PC-9 (cell line): ENCODE data around the gene DIS3L. TPM values are rescaled to one million over a fixed set of nuclear protein-coding genes. Genes with fewer than 3 reads are reported as not detected.
"Not testable (repeated sequence)": the region's sequence is repeated elsewhere in the genome, so short reads cannot be mapped to it uniquely, and the experiment has no call there.

ENCODE experiments used
- Bru-seq: library from RNA; stranded (reverse); fragments of 400-500 nt; gene quantifications from one replicate; lab custom pipeline; 2021; lab: Mats Ljungman, UMichigan
- BruChase-seq, 2 experiments: library from RNA; stranded (reverse); fragments of 400-500 nt; gene quantifications; one replicate each; lab custom pipeline; 2021; lab: Mats Ljungman, UMichigan
- BruUV-seq: library from RNA; stranded (reverse); fragments of 400-500 nt; replicated peaks from 2 replicates; lab custom pipeline; 2021; lab: Mats Ljungman, UMichigan
- CTCF ChIA-PET: fragments of 300-600 bp; sonication (Branson Sonifier 250); formaldehyde crosslinking; loops from one replicate; lab custom pipeline; 2022; ENCODE audit warnings: antibody characterized with exemption; lab: Charles Lee
- POLR2A ChIA-PET: fragments of 300-600 bp; sonication (Branson Sonifier 250); formaldehyde crosslinking; loops from one replicate; lab custom pipeline; 2022; ENCODE audit warnings: antibody characterized with exemption; ENCODE audit not compliant: unreplicated experiment; lab: Charles Lee
- DNase-seq, 2 experiments: peaks; one replicate each; pipeline versions ENCODE4 v3.0.0 to v3.0.0-alpha.2; 2015 to 2022; ENCODE audit warnings: mixed read lengths in 1 of 2
- H2AFZ ChIP-seq: fragments of 200-600 bp; sonication (generic); 2 replicates; pipeline ENCODE4 v1.8.1; 2017; ENCODE audit warnings: antibody characterized with exemption
- H3F3A ChIP-seq: fragments of 200-600 bp; sonication (generic); 2 replicates; pipeline ENCODE4 v1.8.1; 2017; ENCODE audit warnings: antibody characterized with exemption, mild to moderate bottlenecking, low read depth; ENCODE audit not compliant: insufficient read depth
- H3K27ac ChIP-seq: fragments of 200-600 bp; sonication (generic); 2 replicates; pipeline ENCODE4 v1.6.1; 2016; ENCODE audit warnings: mixed run types
- H3K27me3 ChIP-seq: fragments of 200-600 bp; sonication (generic); 2 replicates; pipeline ENCODE4 v1.6.1; 2016; ENCODE audit warnings: low read depth, mixed run types; ENCODE audit not compliant: insufficient read depth
- H3K36me3 ChIP-seq: fragments of 200-600 bp; sonication (generic); 2 replicates; pipeline ENCODE4 v1.6.1; 2016; ENCODE audit warnings: low read depth, mixed run types
- H3K4me1 ChIP-seq: fragments of 200-600 bp; sonication (generic); replicated peaks from 2 replicates; pipeline ENCODE4 v1.6.1; 2016; ENCODE audit warnings: mixed run types; ENCODE audit not compliant: insufficient read depth
- H3K4me2 ChIP-seq: fragments of 200-600 bp; sonication (generic); 2 replicates; pipeline ENCODE4 v1.6.1; 2017; ENCODE audit warnings: mixed run types
- H3K4me3 ChIP-seq: fragments of 200-600 bp; sonication (generic); 2 replicates; pipeline ENCODE4 v1.6.1; 2016; ENCODE audit warnings: mixed run types
- H3K79me2 ChIP-seq: fragments of 200-600 bp; sonication (generic); 2 replicates; pipeline ENCODE4 v1.6.1; 2017; ENCODE audit warnings: low read depth, mixed run types
- H3K9me2 ChIP-seq: fragments of 200-600 bp; sonication (generic); 2 replicates; pipeline ENCODE4 v1.8.1; 2017; ENCODE audit warnings: mild to moderate bottlenecking; ENCODE audit not compliant: insufficient read depth
- H3K9me3 ChIP-seq: fragments of 200-600 bp; sonication (generic); 2 replicates; pipeline ENCODE4 v1.8.1; 2016; ENCODE audit warnings: low read depth; ENCODE audit not compliant: insufficient read depth
- H4K20me1 ChIP-seq: fragments of 200-600 bp; sonication (generic); 2 replicates; pipeline ENCODE4 v1.8.1; 2017; ENCODE audit not compliant: insufficient read depth
- EZH2 ChIP-seq: fragments of 200-600 bp; sonication (generic); IDR thresholded peaks from 2 replicates; pipeline ENCODE4 v1.8.0; 2017; ENCODE audit warnings: antibody characterized with exemption, low read depth
- intact Hi-C: fragments of 100-400 bp; cut with micrococcal nuclease; formaldehyde crosslinking; loops from one replicate; pipeline ENCODE4 v1.10.0; 2022; ENCODE audit not compliant: unreplicated experiment
- long read RNA-seq: library from polyadenylated mRNA; stranded (forward); transcript quantifications from one replicate; pipeline ENCODE4 v2.0.0, GENCODE V29; 2022
- total RNA-seq: library from RNA; stranded (reverse); gene quantifications from 2 replicates; pipeline ENCODE4 v1.2.3, GENCODE V29; 2021
- TF ChIP-seq, protein P1 (sequence below): fragments of 200-600 bp; sonication (generic); conservative IDR thresholded peaks from 2 replicates; pipeline ENCODE4 v1.6.1; 2017; ENCODE audit warnings: mixed run types, antibody characterized with exemption, mild to moderate bottlenecking, moderate library complexity

Gene DIS3L
- total RNA-seq: 27.7 and 31.2 TPM in 2 replicates
- Bru-seq, nascent RNA: percentile 72 among the genes with signal in this experiment
- percentile 69 among the genes with signal in this experiment for BruChase-seq, experiment 1, labeled RNA remaining after a 2-hour chase
- BruChase-seq, experiment 2, labeled RNA remaining after a 6-hour chase: percentile 78 among the genes with signal in this experiment
- long read RNA-seq, transcript DIS3L-202 (17 exons, 3,647 nt): major isoform, 15 of 46 reads
- long read RNA-seq, partial matches to known transcripts: 9 of 46 reads
- long read RNA-seq, other reads (novel, unspliced or antisense): 21 of 46 reads

DNA sequence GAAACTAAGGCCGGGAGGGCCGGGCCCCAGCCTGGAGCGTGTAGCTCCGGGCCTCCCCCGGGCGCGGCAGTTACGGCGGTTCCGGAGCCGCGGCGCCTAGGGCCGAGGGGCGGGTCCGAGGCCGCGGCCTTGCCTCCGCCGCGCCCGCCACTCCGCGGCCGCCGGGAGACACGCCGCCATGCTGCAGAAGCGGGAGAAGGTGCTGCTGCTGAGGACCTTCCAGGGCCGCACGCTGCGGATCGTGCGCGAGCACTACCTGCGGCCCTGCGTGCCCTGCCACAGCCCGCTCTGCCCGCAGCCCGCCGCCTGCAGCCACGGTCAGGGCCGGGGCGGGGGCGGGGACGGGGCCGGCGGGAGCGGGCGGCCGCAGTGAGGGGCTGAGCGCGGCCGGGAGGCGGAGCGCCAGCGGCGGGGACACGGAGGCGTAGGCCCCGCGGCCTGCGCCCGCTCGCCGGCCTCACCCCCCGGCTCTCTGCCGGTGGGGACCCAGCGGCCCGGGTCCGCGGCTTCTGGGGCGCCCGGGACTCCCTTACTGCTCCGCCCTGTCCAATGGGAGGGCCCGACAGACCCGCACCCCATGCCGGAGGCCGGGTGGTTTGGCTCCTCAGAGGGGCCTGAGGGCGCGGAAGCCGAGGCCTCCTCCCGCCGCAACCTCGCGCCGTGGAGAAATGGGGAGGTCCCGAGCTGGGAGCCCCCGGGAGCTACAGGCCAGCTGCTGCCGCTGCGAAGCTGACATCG is at the start of gene DIS3L:
Gene DIS3L, plus strand, starts transcription at position 150 of the 738 bp plus-strand sequence. Its CDS starts 29 bp downstream, at position 179.
- H4K20me1 ChIP-seq: no peaks in the 10 kb centered on the region
- TF ChIP-seq, protein P1, sequence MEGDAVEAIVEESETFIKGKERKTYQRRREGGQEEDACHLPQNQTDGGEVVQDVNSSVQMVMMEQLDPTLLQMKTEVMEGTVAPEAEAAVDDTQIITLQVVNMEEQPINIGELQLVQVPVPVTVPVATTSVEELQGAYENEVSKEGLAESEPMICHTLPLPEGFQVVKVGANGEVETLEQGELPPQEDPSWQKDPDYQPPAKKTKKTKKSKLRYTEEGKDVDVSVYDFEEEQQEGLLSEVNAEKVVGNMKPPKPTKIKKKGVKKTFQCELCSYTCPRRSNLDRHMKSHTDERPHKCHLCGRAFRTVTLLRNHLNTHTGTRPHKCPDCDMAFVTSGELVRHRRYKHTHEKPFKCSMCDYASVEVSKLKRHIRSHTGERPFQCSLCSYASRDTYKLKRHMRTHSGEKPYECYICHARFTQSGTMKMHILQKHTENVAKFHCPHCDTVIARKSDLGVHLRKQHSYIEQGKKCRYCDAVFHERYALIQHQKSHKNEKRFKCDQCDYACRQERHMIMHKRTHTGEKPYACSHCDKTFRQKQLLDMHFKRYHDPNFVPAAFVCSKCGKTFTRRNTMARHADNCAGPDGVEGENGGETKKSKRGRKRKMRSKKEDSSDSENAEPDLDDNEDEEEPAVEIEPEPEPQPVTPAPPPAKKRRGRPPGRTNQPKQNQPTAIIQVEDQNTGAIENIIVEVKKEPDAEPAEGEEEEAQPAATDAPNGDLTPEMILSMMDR: no peak
- no peak for TF ChIP-seq EZH2
- no peaks in the 10 kb centered on the region for H3K9me3 ChIP-seq
- H3K27ac ChIP-seq: peak within 1 kb of the TSS; percentile 57
- peaks cover 28% of the 10 kb centered on the region for H3K4me1 ChIP-seq
- CTCF ChIA-PET: no interaction called here
- intact Hi-C loops: loop anchor here (2.0 to 10.0 kb wide), 3 partner anchors 203 to 679 kb away; partner anchors contain the start of genes INTS14 and SNAPC5
- no peaks in the 10 kb centered on the region for H3K36me3 ChIP-seq
- peak within 1 kb of the TSS; percentile 87 for H3K4me2 ChIP-seq
- POLR2A ChIA-PET: interaction anchor here (0.6 to 0.7 kb wide), 2 partner anchors 160 to 227 kb away, joined by 6 to 12 read pairs; no protein-coding TSS in a partner anchor
- H2AFZ ChIP-seq: peak within 1 kb of the TSS; percentile 85
- H3K4me3 ChIP-seq: peak within 1 kb of the TSS; percentile 52
- DNase-seq: peak in 1 of 2 experiments; percentile 52
- no peaks in the 10 kb centered on the region for H3K27me3 ChIP-seq
- H3K9me2 ChIP-seq: no peaks in the 10 kb centered on the region
- no TSS peak for BruUV-seq
- peaks cover 15% of the 10 kb centered on the region for H3F3A ChIP-seq
- peaks cover 19% of the 10 kb centered on the region for H3K79me2 ChIP-seq

DNA sequence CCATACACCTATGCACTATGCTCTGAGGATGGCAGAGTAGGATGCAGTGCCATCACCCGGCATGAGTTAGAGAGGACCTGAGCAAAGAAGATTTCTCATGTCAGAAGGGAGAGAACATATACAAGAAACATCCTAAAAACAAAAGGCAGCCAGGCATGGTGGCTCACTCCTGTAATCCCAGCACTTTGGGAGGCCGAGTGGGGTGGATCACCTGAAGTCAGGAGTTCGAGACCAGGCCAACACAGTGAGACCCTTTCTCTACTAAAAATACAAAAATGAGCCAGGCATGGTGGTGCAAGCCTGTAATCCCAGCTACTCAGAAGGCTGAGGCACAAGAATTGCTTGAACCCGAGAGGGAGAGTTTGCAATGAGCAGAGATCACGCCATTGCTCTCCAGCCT is 47.5 kb upstream of the DIS3L start:
- H3K4me1 ChIP-seq, H3K36me3 ChIP-seq, H4K20me1 ChIP-seq, POLR2A ChIA-PET, H3K4me3 ChIP-seq, H3F3A ChIP-seq, H3K9me2 ChIP-seq, H3K4me2 ChIP-seq, H2AFZ ChIP-seq, intact Hi-C loops, H3K27ac ChIP-seq, DNase-seq, BruUV-seq, CTCF ChIA-PET, H3K79me2 ChIP-seq, H3K9me3 ChIP-seq: not testable (repeated sequence)
- 0 out of 2 replicates have a peak, but pooled peaks cover 10% of the 10 kb centered on the region for H3K27me3 ChIP-seq

DNA sequence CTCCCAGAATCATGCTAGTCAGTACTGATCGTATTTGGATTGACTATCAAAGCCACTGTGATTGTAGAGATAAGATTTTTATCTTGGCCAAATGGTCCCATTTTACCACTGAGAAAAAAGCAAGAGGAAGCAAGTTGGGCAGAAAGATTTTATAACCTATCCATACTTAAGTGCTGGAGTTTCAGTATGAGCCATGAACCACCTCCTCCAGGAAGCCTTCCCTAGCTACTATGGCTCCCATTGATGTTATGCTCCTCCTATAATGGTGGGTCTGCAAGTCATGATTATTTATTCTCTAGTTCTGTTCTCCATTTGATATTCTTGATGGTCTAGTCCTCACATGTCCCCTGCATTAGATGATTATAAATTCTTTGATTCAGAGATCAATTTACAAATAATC is 46.4 kb upstream of the DIS3L start:
- CTCF ChIA-PET: no interaction called here
- DNase-seq: no peak
- H3F3A ChIP-seq: no peaks in the 10 kb centered on the region
- no peaks in the 10 kb centered on the region for H3K36me3 ChIP-seq
- no peak overlapping the region for H3K4me3 ChIP-seq
- intact Hi-C loops: no loop called here
- no peaks in the 10 kb centered on the region for H3K9me3 ChIP-seq
- no peak overlapping the region for H2AFZ ChIP-seq
- no peaks in the 10 kb centered on the region for H4K20me1 ChIP-seq
- peaks cover 19% of the 10 kb centered on the region; the same call in 1 of the 2 replicates for H3K27me3 ChIP-seq
- BruUV-seq: no TSS peak
- POLR2A ChIA-PET: no interaction called here
- H3K27ac ChIP-seq: no peak overlapping the region
- no peaks in the 10 kb centered on the region for H3K9me2 ChIP-seq
- TF ChIP-seq EZH2: no peak
- TF ChIP-seq, protein P1: no peak
- no peak overlapping the region for H3K4me2 ChIP-seq
- no peaks in the 10 kb centered on the region for H3K4me1 ChIP-seq
- no peaks in the 10 kb centered on the region for H3K79me2 ChIP-seq
